GM12878 (cell line): ENCODE data around the gene TCOF1. TPM values are rescaled to one million over a fixed set of nuclear protein-coding genes. Genes with fewer than 3 reads are reported as not detected.
A peak's percentile ranks its signal among the peaks of the same experiment; 100 is the strongest.

Experiments
- ASH2L ChIP-seq: fragments of 300-600, 200-600 bp; sonication (generic); IDR thresholded peaks from 2 replicates; pipeline ENCODE4 v1.6.1; 2017; ENCODE audit warnings: low read depth, mild to moderate bottlenecking, borderline replicate concordance
- DPF2 ChIP-seq: fragments of 450-650 bp; IDR thresholded peaks from 2 replicates; pipeline ENCODE4 v1.6.1; 2017; ENCODE audit warnings: mild to moderate bottlenecking
- EP300 ChIP-seq, 2 experiments: fragments of 150-350 bp in 1 of 2; IDR thresholded peaks; 2 replicates each; pipeline ENCODE4 v1.6.1; 2011 to 2012; ENCODE audit warnings: low read depth in 2 of 2, low read length in 2 of 2, borderline replicate concordance in 1 of 2, improper control_type of control experiment in 1 of 2, inconsistent platforms in 1 of 2; ENCODE audit not compliant: control insufficient read depth in 1 of 2
- LARP7 ChIP-seq: fragments of 450-650 bp; IDR thresholded peaks from 2 replicates; pipeline ENCODE4 v1.6.1; 2017; ENCODE audit warnings: mild to moderate bottlenecking
- MAX ChIP-seq: IDR thresholded peaks from 2 replicates; pipeline ENCODE4 v1.6.1; 2012; ENCODE audit warnings: low read depth, low read length, improper control_type of control experiment
- NR2C2 ChIP-seq: IDR thresholded peaks from 2 replicates; pipeline ENCODE4 v1.6.1; 2011; ENCODE audit warnings: borderline replicate concordance, low read depth; ENCODE audit not compliant: control insufficient read depth, insufficient read length
- POLR2AphosphoS2 ChIP-seq: IDR thresholded peaks from 2 replicates; pipeline ENCODE4 v1.6.1; 2011; ENCODE audit warnings: low read depth, mild to moderate bottlenecking, low read length, improper control_type of control experiment, moderate library complexity
- POU2F2 ChIP-seq: IDR thresholded peaks from 3 replicates; pipeline ENCODE4 v1.6.1; 2011; ENCODE audit warnings: low read depth, mild to moderate bottlenecking, low read length, borderline replicate concordance
- RAD51 ChIP-seq: fragments of 450-650 bp; IDR thresholded peaks from 2 replicates; pipeline ENCODE4 v1.6.1; 2016; ENCODE audit warnings: moderate library complexity, mild to moderate bottlenecking, inconsistent platforms
- TAF1 ChIP-seq: IDR thresholded peaks from 2 replicates; pipeline ENCODE4 v1.6.1; 2011; ENCODE audit warnings: mild to moderate bottlenecking, low read depth, low read length, borderline replicate concordance
- TBL1XR1 ChIP-seq: IDR thresholded peaks from 2 replicates; pipeline ENCODE4 v1.6.1; 2012; ENCODE audit warnings: low read depth, low read length, improper control_type of control experiment
- TCF3 ChIP-seq: IDR thresholded peaks from 2 replicates; pipeline ENCODE4 v1.6.1; 2012; ENCODE audit warnings: low read depth, mild to moderate bottlenecking, low read length, borderline replicate concordance; ENCODE audit not compliant: insufficient read depth
- ZBED1 ChIP-seq: IDR thresholded peaks from 2 replicates; pipeline ENCODE4 v1.6.1; 2016; ENCODE audit warnings: borderline replicate concordance
- polyA plus RNA-seq, 11 experiments: library from polyadenylated mRNA; depleted of rRNA in 4 of 11; unstranded in 6 of 11; stranded (reverse) in 5 of 11; fragments of >200 nt; fragmentation: Nextera tagmentation in 4 of 11; fragmentation: Illumina TruSeq in 1 of 11; extraction: Ambion mirVana in 4 of 11; extraction: Trizol in 1 of 11; gene quantifications; 1 replicate in 1 of 11; 2 replicates in 10 of 11; pipeline versions ENCODE4 v1.2.1 to v1.2.3, GENCODE V29; 2011 to 2016; ENCODE audit warnings: inconsistent platforms in 2 of 11, missing spikeins in 2 of 11, low read depth in 1 of 11
- total RNA-seq, 4 experiments: library from RNA; depleted of rRNA in 3 of 4; stranded (reverse); fragments of >200 nt in 3 of 4; fragmentation: Illumina TruSeq in 1 of 4; extraction: Trizol in 1 of 4; gene quantifications; 2 replicates each; pipeline versions ENCODE4 v1.2.1 to v1.2.3, GENCODE V29; 2013 to 2021
- TF ChIP-seq, protein P1 (sequence below): fragments of 450-650 bp; formaldehyde crosslinking; IDR thresholded peaks from 2 replicates; pipeline ENCODE4 v1.4.0; 2020; ENCODE audit warnings: mild to moderate bottlenecking, moderate library complexity
- TF ChIP-seq, protein P2 (sequence below): IDR thresholded peaks from 2 replicates; pipeline ENCODE4 v1.6.1; 2012; ENCODE audit warnings: mild to moderate bottlenecking, low read depth, low read length
- TF ChIP-seq, protein P3 (sequence below): IDR thresholded peaks from 2 replicates; pipeline ENCODE4 v1.6.1; 2011; ENCODE audit warnings: borderline replicate concordance, low read depth, mild to moderate bottlenecking, moderate library complexity, mixed read lengths, low read length; ENCODE audit not compliant: insufficient read depth; ENCODE audit errors: extremely low read length
- TF ChIP-seq, protein P4 (sequence below): fragments of 450-650 bp; IDR thresholded peaks from 2 replicates; pipeline ENCODE4 v1.6.1; 2018; ENCODE audit warnings: mild to moderate bottlenecking, low read depth, moderate library complexity; ENCODE audit not compliant: partially characterized antibody

The TCOF1 gene
- total and polyA plus RNA-seq, 10 of the 15 experiments (the other 5 are each of a cell fraction or from before 2014, with no cell fraction given) = 8.7 to 83.9 (median 38.9) TPM

- TF ChIP-seq NR2C2 (no peak), TAF1 (peak; percentile 71; the same call in 1 of the 2 replicates), DPF2 (peak; percentile 25; the same call in 1 of the 2 replicates), ASH2L (no peak), POLR2AphosphoS2 (peak; percentile 87; the same call in 1 of the 2 replicates), POU2F2 (peak; percentile 76), TCF3 (peak; percentile 58; the same call in 1 of the 2 replicates), MAX (no peak), LARP7 (no peak; the same call in 1 of the 2 replicates), TBL1XR1 (no peak), RAD51 (no peak), ZBED1 (peak; percentile 89), EP300 (IDR thresholded peaks at IDR 0.05; ENCODE audit: borderline replicate concordance in 1 of 2, control insufficient read depth in 1 of 2, low read depth in 2 of 2, low read length in 2 of 2) (no peak)
- TF ChIP-seq, protein P1, sequence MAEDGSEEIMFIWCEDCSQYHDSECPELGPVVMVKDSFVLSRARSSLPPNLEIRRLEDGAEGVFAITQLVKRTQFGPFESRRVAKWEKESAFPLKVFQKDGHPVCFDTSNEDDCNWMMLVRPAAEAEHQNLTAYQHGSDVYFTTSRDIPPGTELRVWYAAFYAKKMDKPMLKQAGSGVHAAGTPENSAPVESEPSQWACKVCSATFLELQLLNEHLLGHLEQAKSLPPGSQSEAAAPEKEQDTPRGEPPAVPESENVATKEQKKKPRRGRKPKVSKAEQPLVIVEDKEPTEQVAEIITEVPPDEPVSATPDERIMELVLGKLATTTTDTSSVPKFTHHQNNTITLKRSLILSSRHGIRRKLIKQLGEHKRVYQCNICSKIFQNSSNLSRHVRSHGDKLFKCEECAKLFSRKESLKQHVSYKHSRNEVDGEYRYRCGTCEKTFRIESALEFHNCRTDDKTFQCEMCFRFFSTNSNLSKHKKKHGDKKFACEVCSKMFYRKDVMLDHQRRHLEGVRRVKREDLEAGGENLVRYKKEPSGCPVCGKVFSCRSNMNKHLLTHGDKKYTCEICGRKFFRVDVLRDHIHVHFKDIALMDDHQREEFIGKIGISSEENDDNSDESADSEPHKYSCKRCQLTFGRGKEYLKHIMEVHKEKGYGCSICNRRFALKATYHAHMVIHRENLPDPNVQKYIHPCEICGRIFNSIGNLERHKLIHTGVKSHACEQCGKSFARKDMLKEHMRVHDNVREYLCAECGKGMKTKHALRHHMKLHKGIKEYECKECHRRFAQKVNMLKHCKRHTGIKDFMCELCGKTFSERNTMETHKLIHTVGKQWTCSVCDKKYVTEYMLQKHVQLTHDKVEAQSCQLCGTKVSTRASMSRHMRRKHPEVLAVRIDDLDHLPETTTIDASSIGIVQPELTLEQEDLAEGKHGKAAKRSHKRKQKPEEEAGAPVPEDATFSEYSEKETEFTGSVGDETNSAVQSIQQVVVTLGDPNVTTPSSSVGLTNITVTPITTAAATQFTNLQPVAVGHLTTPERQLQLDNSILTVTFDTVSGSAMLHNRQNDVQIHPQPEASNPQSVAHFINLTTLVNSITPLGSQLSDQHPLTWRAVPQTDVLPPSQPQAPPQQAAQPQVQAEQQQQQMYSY (CRISPR knock-in tag) = 0 out of 2 replicates have a peak, but pooled peaks have one; percentile 43
- TF ChIP-seq, protein P2, sequence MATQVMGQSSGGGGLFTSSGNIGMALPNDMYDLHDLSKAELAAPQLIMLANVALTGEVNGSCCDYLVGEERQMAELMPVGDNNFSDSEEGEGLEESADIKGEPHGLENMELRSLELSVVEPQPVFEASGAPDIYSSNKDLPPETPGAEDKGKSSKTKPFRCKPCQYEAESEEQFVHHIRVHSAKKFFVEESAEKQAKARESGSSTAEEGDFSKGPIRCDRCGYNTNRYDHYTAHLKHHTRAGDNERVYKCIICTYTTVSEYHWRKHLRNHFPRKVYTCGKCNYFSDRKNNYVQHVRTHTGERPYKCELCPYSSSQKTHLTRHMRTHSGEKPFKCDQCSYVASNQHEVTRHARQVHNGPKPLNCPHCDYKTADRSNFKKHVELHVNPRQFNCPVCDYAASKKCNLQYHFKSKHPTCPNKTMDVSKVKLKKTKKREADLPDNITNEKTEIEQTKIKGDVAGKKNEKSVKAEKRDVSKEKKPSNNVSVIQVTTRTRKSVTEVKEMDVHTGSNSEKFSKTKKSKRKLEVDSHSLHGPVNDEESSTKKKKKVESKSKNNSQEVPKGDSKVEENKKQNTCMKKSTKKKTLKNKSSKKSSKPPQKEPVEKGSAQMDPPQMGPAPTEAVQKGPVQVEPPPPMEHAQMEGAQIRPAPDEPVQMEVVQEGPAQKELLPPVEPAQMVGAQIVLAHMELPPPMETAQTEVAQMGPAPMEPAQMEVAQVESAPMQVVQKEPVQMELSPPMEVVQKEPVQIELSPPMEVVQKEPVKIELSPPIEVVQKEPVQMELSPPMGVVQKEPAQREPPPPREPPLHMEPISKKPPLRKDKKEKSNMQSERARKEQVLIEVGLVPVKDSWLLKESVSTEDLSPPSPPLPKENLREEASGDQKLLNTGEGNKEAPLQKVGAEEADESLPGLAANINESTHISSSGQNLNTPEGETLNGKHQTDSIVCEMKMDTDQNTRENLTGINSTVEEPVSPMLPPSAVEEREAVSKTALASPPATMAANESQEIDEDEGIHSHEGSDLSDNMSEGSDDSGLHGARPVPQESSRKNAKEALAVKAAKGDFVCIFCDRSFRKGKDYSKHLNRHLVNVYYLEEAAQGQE = peak; percentile 22; the same call in 1 of the 2 replicates
- TF ChIP-seq, protein P3, sequence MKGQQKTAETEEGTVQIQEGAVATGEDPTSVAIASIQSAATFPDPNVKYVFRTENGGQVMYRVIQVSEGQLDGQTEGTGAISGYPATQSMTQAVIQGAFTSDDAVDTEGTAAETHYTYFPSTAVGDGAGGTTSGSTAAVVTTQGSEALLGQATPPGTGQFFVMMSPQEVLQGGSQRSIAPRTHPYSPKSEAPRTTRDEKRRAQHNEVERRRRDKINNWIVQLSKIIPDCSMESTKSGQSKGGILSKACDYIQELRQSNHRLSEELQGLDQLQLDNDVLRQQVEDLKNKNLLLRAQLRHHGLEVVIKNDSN = no peak
- TF ChIP-seq, protein P4, sequence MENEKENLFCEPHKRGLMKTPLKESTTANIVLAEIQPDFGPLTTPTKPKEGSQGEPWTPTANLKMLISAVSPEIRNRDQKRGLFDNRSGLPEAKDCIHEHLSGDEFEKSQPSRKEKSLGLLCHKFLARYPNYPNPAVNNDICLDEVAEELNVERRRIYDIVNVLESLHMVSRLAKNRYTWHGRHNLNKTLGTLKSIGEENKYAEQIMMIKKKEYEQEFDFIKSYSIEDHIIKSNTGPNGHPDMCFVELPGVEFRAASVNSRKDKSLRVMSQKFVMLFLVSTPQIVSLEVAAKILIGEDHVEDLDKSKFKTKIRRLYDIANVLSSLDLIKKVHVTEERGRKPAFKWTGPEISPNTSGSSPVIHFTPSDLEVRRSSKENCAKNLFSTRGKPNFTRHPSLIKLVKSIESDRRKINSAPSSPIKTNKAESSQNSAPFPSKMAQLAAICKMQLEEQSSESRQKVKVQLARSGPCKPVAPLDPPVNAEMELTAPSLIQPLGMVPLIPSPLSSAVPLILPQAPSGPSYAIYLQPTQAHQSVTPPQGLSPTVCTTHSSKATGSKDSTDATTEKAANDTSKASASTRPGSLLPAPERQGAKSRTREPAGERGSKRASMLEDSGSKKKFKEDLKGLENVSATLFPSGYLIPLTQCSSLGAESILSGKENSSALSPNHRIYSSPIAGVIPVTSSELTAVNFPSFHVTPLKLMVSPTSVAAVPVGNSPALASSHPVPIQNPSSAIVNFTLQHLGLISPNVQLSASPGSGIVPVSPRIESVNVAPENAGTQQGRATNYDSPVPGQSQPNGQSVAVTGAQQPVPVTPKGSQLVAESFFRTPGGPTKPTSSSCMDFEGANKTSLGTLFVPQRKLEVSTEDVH = peak; percentile 59
Observed at GRCh38 chr5:150400316-150401075, 43.0 kb downstream of the TCOF1 start (continued).
